Measurements from ENCODE around the gene PROK1.

DNA sequence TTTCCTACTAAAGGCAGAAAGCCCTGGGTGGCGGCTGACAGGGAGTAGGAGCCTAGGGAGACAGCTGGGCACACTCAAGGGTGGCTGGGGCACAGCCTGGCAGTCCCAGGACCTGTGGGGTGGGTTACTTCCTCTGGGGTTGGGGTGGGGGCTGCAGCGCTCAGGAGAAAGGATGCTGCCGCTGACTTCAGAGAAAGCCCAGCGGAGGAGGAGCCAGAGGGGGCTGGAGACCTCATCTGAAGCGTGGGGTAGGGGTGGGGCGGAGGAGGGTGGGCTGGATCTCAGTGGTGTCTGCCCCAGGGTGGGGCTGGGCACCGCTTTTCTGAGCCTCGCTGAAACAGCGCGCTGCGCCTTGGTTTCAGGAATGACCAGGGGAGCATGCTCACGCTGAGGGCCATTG is 37.2 kb downstream of the PROK1 start:
- TF ChIP-seq, protein P1, sequence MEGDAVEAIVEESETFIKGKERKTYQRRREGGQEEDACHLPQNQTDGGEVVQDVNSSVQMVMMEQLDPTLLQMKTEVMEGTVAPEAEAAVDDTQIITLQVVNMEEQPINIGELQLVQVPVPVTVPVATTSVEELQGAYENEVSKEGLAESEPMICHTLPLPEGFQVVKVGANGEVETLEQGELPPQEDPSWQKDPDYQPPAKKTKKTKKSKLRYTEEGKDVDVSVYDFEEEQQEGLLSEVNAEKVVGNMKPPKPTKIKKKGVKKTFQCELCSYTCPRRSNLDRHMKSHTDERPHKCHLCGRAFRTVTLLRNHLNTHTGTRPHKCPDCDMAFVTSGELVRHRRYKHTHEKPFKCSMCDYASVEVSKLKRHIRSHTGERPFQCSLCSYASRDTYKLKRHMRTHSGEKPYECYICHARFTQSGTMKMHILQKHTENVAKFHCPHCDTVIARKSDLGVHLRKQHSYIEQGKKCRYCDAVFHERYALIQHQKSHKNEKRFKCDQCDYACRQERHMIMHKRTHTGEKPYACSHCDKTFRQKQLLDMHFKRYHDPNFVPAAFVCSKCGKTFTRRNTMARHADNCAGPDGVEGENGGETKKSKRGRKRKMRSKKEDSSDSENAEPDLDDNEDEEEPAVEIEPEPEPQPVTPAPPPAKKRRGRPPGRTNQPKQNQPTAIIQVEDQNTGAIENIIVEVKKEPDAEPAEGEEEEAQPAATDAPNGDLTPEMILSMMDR (IDR thresholded peaks at IDR 0.05 in 4 of 5, conservative IDR thresholded peaks at IDR 0.05 in 1 of 5): no peak
- TF ChIP-seq POLR2A (IDR thresholded peaks at IDR 0.05): no peak

Measured in gastrocnemius medialis (tissue), 4 donors.